HEK293 (cell line): Measurements from ENCODE around the gene LHX4.

Experiments used
- CTCF ChIA-PET: fragments of 350-600 bp; formaldehyde crosslinking; extraction: SDS; loops from one replicate; lab custom pipeline; 2021; ENCODE audit warnings: antibody characterized with exemption; lab: Yijun Ruan, JAX
- POLR2A ChIA-PET: fragments of 300-600 bp; formaldehyde crosslinking; extraction: SDS; loops from one replicate; lab custom pipeline; 2020; ENCODE audit warnings: antibody characterized with exemption, inconsistent platforms; lab: Yijun Ruan, JAX
- H3K27ac ChIP-seq: fragments of 200-500 bp; sonication (Bioruptor generic); 2 replicates; pipeline ENCODE4 v1.5.1; 2014; ENCODE audit warnings: low read depth, low read length, control low read depth, inconsistent platforms; ENCODE audit errors: extremely low read depth
- H3K36me3 ChIP-seq, 2 experiments: fragments of 200-500 bp in 1 of 2; sonication (Bioruptor generic) in 1 of 2; 1 replicate in 1 of 2; 2 replicates in 1 of 2; pipeline ENCODE4 v1.5.1; 2014 to 2017; ENCODE audit warnings: inconsistent platforms in 2 of 2, low read length in 2 of 2; ENCODE audit not compliant: control insufficient read depth in 2 of 2, insufficient read depth in 1 of 2
- H3K4me1 ChIP-seq: fragments of 200-500 bp; sonication (Bioruptor generic); 2 replicates; pipeline ENCODE4 v1.5.1; 2014; ENCODE audit warnings: mild to moderate bottlenecking, low read length, inconsistent platforms; ENCODE audit not compliant: control insufficient read depth, insufficient read depth
- H3K4me3 ChIP-seq: 2 replicates; pipeline ENCODE4 v1.5.1; 2011; ENCODE audit warnings: low read depth, mild to moderate bottlenecking, control low read depth, low read length, moderate library complexity
- H3K9me3 ChIP-seq: fragments of 200-500 bp; sonication (Bioruptor generic); 2 replicates; pipeline ENCODE4 v1.5.1; 2014; ENCODE audit warnings: low read depth, low read length, inconsistent platforms; ENCODE audit not compliant: control insufficient read depth, insufficient read depth
- INSM2 ChIP-seq: fragments of 450-650 bp; formaldehyde crosslinking; IDR thresholded peaks from 2 replicates; pipeline ENCODE4 v1.5.1; 2016; ENCODE audit warnings: missing biosample characterization, missing genetic modification characterization
- KLF8 ChIP-seq: fragments of 450-650 bp; formaldehyde crosslinking; IDR thresholded peaks from 2 replicates; pipeline ENCODE4 v1.5.1; 2016; ENCODE audit warnings: missing biosample characterization, missing genetic modification characterization
- SALL2 ChIP-seq: fragments of 450-650 bp; formaldehyde crosslinking; IDR thresholded peaks from 2 replicates; pipeline ENCODE4 v1.5.0; 2017; ENCODE audit warnings: missing biosample characterization, mild to moderate bottlenecking, missing genetic modification characterization, borderline replicate concordance
- TCF7L2 ChIP-seq: IDR thresholded peaks from 2 replicates; pipeline ENCODE4 v1.6.1; 2011; ENCODE audit warnings: low read depth, mild to moderate bottlenecking, inconsistent platforms, low read length, moderate library complexity, borderline replicate concordance
- YY1 ChIP-seq: fragments of 450-650 bp; formaldehyde crosslinking; IDR thresholded peaks from 2 replicates; pipeline ENCODE4 v1.5.1; 2018; ENCODE audit warnings: missing biosample characterization, missing genetic modification characterization
- ZFHX2 ChIP-seq: fragments of 450-650 bp; formaldehyde crosslinking; conservative IDR thresholded peaks from 2 replicates; pipeline ENCODE4 v1.5.1; 2016; ENCODE audit warnings: missing biosample characterization, missing genetic modification characterization
- ZFP69B ChIP-seq: fragments of 450-650 bp; formaldehyde crosslinking; IDR thresholded peaks from 2 replicates; pipeline ENCODE4 v1.5.1; 2016; ENCODE audit warnings: missing biosample characterization, missing genetic modification characterization
- ZIC2 ChIP-seq: fragments of 450-650 bp; formaldehyde crosslinking; IDR thresholded peaks from 2 replicates; pipeline ENCODE4 v1.5.1; 2016; ENCODE audit warnings: missing biosample characterization, missing genetic modification characterization
- ZNF132 ChIP-seq: fragments of 450-650 bp; formaldehyde crosslinking; IDR thresholded peaks from 2 replicates; pipeline ENCODE4 v1.5.1; 2017; ENCODE audit warnings: missing biosample characterization, missing genetic modification characterization, borderline replicate concordance
- ZNF266 ChIP-seq: fragments of 450-650 bp; formaldehyde crosslinking; IDR thresholded peaks from 2 replicates; pipeline ENCODE4 v1.5.1; 2016; ENCODE audit warnings: missing biosample characterization, missing genetic modification characterization, low read depth
- ZNF561 ChIP-seq: fragments of 450-650 bp; IDR thresholded peaks from 2 replicates; pipeline ENCODE4 v1.5.1; 2018; ENCODE audit warnings: missing biosample characterization, missing genetic modification characterization, borderline replicate concordance
- ZNF600 ChIP-seq: fragments of 450-650 bp; formaldehyde crosslinking; IDR thresholded peaks from 2 replicates; pipeline ENCODE4 v1.5.1; 2016; ENCODE audit warnings: missing biosample characterization, missing genetic modification characterization
- ZNF654 ChIP-seq: fragments of 450-650 bp; formaldehyde crosslinking; IDR thresholded peaks from 2 replicates; pipeline ENCODE4 v1.5.1; 2016; ENCODE audit warnings: low read depth, missing biosample characterization, missing genetic modification characterization
- ZNF704 ChIP-seq: fragments of 450-650 bp; formaldehyde crosslinking; IDR thresholded peaks from 2 replicates; pipeline ENCODE4 v1.5.1; 2016; ENCODE audit warnings: missing biosample characterization, missing genetic modification characterization
- ZNF837 ChIP-seq: fragments of 450-650 bp; formaldehyde crosslinking; IDR thresholded peaks from 2 replicates; pipeline ENCODE4 v1.5.1; 2016; ENCODE audit warnings: missing biosample characterization, missing genetic modification characterization
- TF ChIP-seq, protein P1 (sequence below): fragments of 450-650 bp; formaldehyde crosslinking; IDR thresholded peaks from 2 replicates; pipeline ENCODE4 v1.5.1; 2016; ENCODE audit warnings: missing biosample characterization, missing genetic modification characterization
- TF ChIP-seq, protein P2 (sequence below): fragments of 450-650 bp; formaldehyde crosslinking; IDR thresholded peaks from 2 replicates; pipeline ENCODE4 v1.5.1; 2016; ENCODE audit warnings: missing biosample characterization, missing genetic modification characterization

The LHX4 gene

DNA sequence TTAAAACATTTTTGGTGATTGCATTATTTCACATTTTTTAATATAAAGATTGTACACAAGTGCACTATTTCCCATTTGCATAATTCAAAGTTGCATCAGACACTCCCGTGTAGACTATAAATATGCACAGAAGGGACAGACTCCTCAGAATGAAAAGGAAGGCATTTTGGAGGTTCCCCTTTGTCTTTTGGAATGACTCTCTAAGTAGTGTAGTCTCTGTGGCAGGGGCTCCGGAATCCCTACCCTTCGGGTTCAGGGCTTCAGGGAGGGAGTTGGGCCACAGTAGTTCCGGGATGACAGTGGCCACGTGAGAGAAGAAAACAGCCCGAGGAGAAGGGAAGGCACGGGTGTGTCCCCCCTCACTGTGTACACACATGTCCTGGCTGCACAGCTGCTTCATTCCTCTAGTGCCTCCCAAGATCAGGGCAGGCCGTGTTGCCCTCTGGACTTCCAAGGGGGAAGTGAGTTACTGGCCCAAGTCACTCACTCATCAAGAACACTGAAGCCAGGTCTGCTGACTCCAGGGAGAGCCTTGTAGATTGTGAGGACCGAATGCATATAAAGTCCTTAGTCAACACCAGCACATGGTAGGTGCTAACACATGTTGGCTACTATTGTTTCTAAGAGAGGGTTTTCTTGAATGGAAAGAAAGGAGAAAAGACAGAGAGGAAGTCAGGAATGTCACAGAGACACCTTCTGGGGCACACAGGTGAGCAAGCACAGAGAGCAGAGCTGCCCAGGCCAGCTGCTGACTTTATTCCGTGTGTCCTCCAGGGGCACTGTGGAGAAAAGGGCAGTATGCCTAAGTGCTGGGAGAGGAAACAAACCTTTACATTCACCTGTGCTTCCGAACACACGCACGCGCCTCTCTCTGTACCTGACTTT lies 39.8 kb downstream of the LHX4 start:
- POLR2A ChIA-PET: no interaction called here
- Histone ChIP-seq H3K9me3 (no peaks in the 10 kb centered on the region), H3K4me3 (no peak overlapping the region), H3K4me1 (no peaks in the 10 kb centered on the region), H3K36me3 (peaks cover 0 to 33% of the 10 kb centered on the region in 2 experiments; a peak in 1 of 3 replicates), H3K27ac (no peak overlapping the region)
- CTCF ChIA-PET: interaction anchor here (0.6 to 2.8 kb wide), 7 partner anchors 10 to 1827 kb away, joined by 3 to 13 read pairs (median 3); no protein-coding TSS in a partner anchor
- TF ChIP-seq, protein P1, sequence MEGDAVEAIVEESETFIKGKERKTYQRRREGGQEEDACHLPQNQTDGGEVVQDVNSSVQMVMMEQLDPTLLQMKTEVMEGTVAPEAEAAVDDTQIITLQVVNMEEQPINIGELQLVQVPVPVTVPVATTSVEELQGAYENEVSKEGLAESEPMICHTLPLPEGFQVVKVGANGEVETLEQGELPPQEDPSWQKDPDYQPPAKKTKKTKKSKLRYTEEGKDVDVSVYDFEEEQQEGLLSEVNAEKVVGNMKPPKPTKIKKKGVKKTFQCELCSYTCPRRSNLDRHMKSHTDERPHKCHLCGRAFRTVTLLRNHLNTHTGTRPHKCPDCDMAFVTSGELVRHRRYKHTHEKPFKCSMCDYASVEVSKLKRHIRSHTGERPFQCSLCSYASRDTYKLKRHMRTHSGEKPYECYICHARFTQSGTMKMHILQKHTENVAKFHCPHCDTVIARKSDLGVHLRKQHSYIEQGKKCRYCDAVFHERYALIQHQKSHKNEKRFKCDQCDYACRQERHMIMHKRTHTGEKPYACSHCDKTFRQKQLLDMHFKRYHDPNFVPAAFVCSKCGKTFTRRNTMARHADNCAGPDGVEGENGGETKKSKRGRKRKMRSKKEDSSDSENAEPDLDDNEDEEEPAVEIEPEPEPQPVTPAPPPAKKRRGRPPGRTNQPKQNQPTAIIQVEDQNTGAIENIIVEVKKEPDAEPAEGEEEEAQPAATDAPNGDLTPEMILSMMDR (tag by site-specific recombination): 0 out of 2 replicates have a peak, but pooled peaks have one; percentile 9
- no peak for TF ChIP-seq TCF7L2
- no peak for TF ChIP-seq ZNF654 (tag by site-specific recombination)
- TF ChIP-seq YY1 (tag by site-specific recombination): no peak
- TF ChIP-seq ZNF837 (tag by site-specific recombination): no peak

DNA sequence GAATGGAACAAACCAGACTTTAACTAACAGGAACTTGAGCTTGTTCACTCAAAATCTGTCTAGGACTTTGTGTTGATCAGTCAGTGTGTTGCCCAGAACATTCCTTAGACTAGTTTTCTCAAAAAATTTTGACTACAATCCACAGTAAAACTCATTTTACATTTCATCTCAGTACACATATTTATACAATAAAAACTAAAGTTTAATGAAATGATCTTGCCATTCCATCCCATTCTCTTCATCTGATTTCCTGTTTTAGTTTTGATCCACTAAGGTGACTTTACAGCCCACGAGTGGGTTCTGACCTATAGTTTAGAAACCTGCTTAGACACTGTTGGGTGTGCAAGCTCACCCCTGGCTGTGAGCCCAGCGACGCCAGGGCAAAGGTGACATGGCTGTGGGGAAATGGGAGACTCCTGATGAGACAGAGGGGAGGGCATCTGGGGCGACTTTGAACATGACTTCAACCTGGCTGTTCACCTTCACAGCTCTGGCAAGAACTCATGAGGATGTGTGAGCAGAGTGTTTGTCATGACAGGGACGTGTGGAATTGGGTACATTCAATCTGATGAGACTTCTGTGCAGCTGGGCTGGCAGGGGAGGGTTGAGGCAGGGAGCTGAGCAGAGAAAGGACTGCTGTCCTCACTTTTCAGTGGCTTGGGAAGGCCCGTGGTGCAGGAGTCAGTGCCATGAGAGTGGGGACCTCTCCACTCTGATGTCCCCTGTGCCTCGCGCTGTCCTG lies 40.6 kb downstream of the LHX4 start:
- no peaks in the 10 kb centered on the region for H3K9me3 ChIP-seq
- H3K4me1 ChIP-seq: no peaks in the 10 kb centered on the region
- CTCF ChIA-PET: interaction anchor here (0.6 to 2.8 kb wide), 4 partner anchors 9 to 403 kb away, joined by 3 to 13 read pairs (median 3); no protein-coding TSS in a partner anchor
- POLR2A ChIA-PET: no interaction called here
- peaks cover 0 to 41% of the 10 kb centered on the region in 2 experiments; a peak in 1 of 3 replicates for H3K36me3 ChIP-seq
- no peak overlapping the region for H3K27ac ChIP-seq
- TF ChIP-seq SALL2 (tag by site-specific recombination) (no peak), KLF8 (no peak), ZIC2 (tag by site-specific recombination) (no peak), INSM2 (no peak), ZFP69B (tag by site-specific recombination) (no peak)
- no peak overlapping the region for H3K4me3 ChIP-seq

DNA sequence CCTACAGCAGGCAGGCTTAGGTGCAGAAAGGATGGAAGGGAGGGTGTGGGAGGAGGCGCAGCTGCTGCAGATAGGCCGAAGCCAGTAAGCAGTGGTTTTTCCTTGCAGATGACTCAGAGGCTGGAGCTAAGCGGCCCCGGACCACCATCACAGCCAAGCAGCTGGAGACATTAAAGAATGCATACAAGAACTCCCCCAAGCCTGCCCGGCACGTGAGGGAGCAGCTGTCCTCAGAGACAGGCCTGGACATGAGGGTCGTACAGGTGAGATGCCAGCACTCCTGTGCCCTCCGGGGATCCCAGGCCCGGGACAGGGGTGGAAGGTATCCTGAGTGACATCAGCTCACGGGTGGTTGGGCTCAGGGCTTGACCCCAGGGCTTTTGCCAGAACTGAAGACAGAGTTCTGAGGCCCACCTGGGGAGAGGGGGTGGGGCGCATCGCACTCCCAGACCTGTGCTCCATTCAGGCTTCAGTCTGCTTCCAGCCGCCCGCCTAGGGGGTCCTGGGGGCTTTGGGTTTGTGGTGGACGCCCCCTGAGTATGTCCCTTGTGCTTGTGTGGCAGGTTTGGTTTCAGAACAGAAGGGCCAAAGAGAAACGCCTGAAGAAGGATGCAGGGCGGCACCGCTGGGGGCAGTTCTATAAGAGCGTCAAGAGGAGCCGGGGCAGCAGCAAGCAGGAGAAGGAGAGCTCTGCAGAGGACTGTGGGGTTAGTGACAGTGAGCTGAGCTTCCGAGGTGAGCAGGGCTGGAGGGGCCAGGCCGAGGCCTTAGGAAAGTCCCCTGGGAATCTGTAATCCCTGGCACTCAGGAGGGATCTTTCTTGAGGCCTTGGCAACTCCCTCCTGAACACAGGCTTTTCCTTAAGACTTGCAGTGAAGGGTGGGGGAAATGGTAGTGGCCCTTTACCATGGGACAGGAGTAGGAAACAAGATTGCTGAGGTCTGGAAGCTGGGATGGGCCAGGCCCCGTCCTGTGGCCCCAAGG lies 41.5 kb downstream of the LHX4 start:
- ChIA-PET POLR2A (no interaction called here), CTCF (interaction anchor here (0.9 to 2.8 kb wide), 2 partner anchors 8 to 18 kb away, joined by 3 to 13 read pairs; no protein-coding TSS in a partner anchor)
- Histone ChIP-seq H3K4me3 (no peak overlapping the region), H3K36me3 (peaks cover 0 to 50% of the 10 kb centered on the region in 2 experiments; a peak in 1 of 3 replicates), H3K27ac (no peak overlapping the region), H3K9me3 (no peaks in the 10 kb centered on the region), H3K4me1 (no peaks in the 10 kb centered on the region)
- TF ChIP-seq, protein P2, sequence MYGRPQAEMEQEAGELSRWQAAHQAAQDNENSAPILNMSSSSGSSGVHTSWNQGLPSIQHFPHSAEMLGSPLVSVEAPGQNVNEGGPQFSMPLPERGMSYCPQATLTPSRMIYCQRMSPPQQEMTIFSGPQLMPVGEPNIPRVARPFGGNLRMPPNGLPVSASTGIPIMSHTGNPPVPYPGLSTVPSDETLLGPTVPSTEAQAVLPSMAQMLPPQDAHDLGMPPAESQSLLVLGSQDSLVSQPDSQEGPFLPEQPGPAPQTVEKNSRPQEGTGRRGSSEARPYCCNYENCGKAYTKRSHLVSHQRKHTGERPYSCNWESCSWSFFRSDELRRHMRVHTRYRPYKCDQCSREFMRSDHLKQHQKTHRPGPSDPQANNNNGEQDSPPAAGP (tag by site-specific recombination): no peak
- TF ChIP-seq ZNF132 (tag by site-specific recombination) (no peak), ZNF600 (tag by site-specific recombination) (no peak), SALL2 (tag by site-specific recombination) (no peak), ZNF704 (tag by site-specific recombination) (no peak), ZNF561 (tag by site-specific recombination) (no peak), ZFHX2 (tag by site-specific recombination) (0 out of 2 replicates have a peak, but pooled peaks have one; percentile 21), ZNF266 (tag by site-specific recombination) (no peak)
